PFSK-1 (cell line): Measurements from ENCODE around the gene GPR3.

Experiments
- FOXP2 ChIP-seq: optimal IDR thresholded peaks from 2 replicates; pipeline ENCODE3; 2011; ENCODE audit warnings: borderline replicate concordance, control low read depth, inconsistent platforms; ENCODE audit not compliant: insufficient read depth; ENCODE audit errors: extremely low read length, extremely low read depth
- POLR2AphosphoS5 ChIP-seq: IDR thresholded peaks from 2 replicates; pipeline ENCODE4 v1.6.1; 2012; ENCODE audit warnings: low read depth, mild to moderate bottlenecking, control low read depth, low read length, moderate library complexity
- REST ChIP-seq, 2 experiments: IDR thresholded peaks; 2 replicates each; pipeline versions ENCODE4 v1.6.1 to v1.8.0; 2011 to 2012; ENCODE audit warnings: low read depth in 2 of 2, low read length in 2 of 2, control low read depth in 1 of 2, inconsistent platforms in 1 of 2, mild to moderate bottlenecking in 1 of 2, moderate library complexity in 1 of 2; ENCODE audit not compliant: insufficient read depth in 1 of 2
- SIN3A ChIP-seq: IDR thresholded peaks from 2 replicates; pipeline ENCODE4 v1.6.1; 2012; ENCODE audit warnings: mild to moderate bottlenecking, low read length, moderate library complexity, borderline replicate concordance; ENCODE audit not compliant: insufficient read depth
- TAF1 ChIP-seq: IDR thresholded peaks from 2 replicates; pipeline ENCODE4 v1.6.1; 2012; ENCODE audit warnings: low read length, control low read depth, borderline replicate concordance; ENCODE audit not compliant: insufficient read depth

GPR3 gene

GRCh38 chr1:27361044-27361402 lies 31.4 kb upstream of the GPR3 start:
- TF ChIP-seq REST (IDR thresholded peaks at IDR 0.05; ENCODE audit: insufficient read depth in 1 of 2, low read depth in 2 of 2, low read length in 2 of 2) (no peak), POLR2AphosphoS5 (no peak), SIN3A (no peak), TAF1 (no peak), FOXP2 (no peak)

DNA sequence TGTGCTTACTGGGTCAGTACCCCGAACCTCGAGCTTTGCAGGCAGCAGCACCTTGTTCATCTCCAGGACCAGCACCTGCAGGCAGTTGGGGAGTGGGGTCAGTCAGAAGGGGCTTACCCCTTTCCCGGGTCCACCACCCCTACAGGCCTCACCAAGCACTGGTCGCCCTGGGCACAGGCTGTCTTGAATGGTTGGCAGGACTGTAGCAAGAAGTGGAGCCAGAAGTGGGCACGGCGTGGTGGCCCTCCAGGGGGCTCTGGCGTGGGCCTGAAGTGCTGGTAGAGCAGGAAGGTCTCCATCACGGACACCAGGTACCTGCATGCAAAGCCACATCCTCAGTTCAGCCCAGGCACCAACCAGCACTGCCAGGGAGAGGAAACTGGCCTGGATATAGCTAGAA lies 30.9 kb upstream of the GPR3 start:
- no peak for TF ChIP-seq POLR2AphosphoS5
- no peak for TF ChIP-seq TAF1
- no peak for TF ChIP-seq FOXP2
- no peak for TF ChIP-seq REST (IDR thresholded peaks at IDR 0.05; ENCODE audit: insufficient read depth in 1 of 2, low read depth in 2 of 2, low read length in 2 of 2)
- TF ChIP-seq SIN3A: no peak

DNA sequence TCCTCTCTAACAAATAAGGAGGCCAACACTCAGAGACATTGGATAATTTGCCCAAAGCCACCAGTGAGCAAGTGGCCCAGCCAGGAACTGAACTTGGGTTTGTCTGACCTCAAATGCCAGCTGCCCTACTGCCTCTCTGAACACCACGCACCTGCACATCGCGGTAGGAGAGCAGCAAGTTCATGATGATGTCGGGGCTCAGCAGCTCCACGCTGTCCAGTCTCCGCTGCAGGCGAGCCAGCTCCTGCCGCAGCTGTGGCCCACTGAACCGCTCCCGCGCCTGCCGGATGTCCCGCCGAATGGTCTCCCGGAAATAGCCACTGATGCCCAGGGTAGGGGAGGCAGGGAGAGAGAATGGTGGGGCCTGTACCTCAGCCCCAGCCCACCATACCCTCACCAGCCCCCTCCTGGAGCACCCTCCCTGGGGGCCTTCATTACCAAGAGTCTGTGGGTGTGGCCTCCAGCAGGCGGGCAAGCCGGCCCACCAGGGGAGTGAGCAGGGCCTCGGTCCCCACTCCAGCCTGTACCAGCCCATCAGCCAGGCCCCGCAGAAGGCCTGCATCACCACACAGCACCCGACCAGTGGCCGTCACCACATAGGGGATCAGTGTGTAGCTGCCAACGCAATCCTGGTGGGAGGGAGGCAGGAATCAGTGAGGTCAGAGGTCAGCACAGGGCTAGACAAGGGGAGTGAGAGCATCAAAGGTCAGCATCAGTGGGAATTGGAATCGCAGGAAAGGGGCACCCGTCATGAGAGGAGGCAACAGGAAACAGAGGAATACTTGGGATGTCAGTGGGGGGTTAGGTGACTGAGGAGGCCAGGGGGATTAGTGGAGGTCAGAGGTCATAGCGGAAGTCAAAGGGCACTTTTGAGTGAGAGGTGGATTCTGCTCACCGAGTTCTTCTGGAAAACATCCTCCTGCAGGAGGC lies 28.4 kb upstream of the GPR3 start:
- TF ChIP-seq REST (IDR thresholded peaks at IDR 0.05; ENCODE audit: insufficient read depth in 1 of 2, low read depth in 2 of 2, low read length in 2 of 2) (no peak), TAF1 (no peak), SIN3A (no peak), FOXP2 (no peak), POLR2AphosphoS5 (no peak)

GRCh38 chr1:27364696-27365371 lies 27.6 kb upstream of the GPR3 start:
- TF ChIP-seq POLR2AphosphoS5 (no peak), REST (IDR thresholded peaks at IDR 0.05; ENCODE audit: insufficient read depth in 1 of 2, low read depth in 2 of 2, low read length in 2 of 2) (no peak), SIN3A (no peak), TAF1 (no peak), FOXP2 (no peak)
